Activated naive CD4-positive, alpha-beta T cell treated with anti-CD3 and anti-CD28 coated beads, Interleukin-2, amount 50 U/mL, for 72 hours (primary cell): ENCODE results near the gene MRPS12. TPM values are rescaled to one million over a fixed set of nuclear protein-coding genes. Genes with fewer than 3 reads are reported as not detected.
A peak's percentile ranks its signal among the peaks of the same experiment; 100 is the strongest.
"Not testable (repeated sequence)": the region's sequence is repeated elsewhere in the genome, so short reads cannot be mapped to it uniquely, and the experiment has no call there.

ENCODE experiments used
- ATAC-seq, 2 donors: fragments of 150-1000 bp; cut with Tn5 transposase; 2 replicates each; pipeline ENCODE4 v1.10.0; 2021; ENCODE audit warnings: mild to moderate bottlenecking in 2 of 2, moderate library complexity in 2 of 2
- DNase-seq, 2 donors: peaks; one replicate each; pipeline ENCODE4 v3.0.0; 2021 to 2022; ENCODE audit warnings: low spot score in 2 of 2
- H3K27ac Mint-ChIP-seq, 2 donors: one replicate each; pipeline ENCODE4 v1.8.0; 2022; ENCODE audit warnings: mild to moderate bottlenecking in 2 of 2, mixed read lengths in 2 of 2
- H3K36me3 Mint-ChIP-seq, 2 donors: one replicate each; pipeline ENCODE4 v1.8.0; 2022; ENCODE audit warnings: mixed read lengths in 2 of 2
- H3K9me3 Mint-ChIP-seq, 2 donors: one replicate each; pipeline ENCODE4 v1.8.0; 2022; ENCODE audit warnings: mixed read lengths in 2 of 2
- total RNA-seq, 2 donors: library from RNA; stranded (reverse); gene quantifications; one replicate each; pipeline ENCODE4 v1.2.3, GENCODE V29; 2022

The MRPS12 gene
- total RNA-seq, 2 donors from 2014 or later: 54.1 to 93.0 TPM

DNA sequence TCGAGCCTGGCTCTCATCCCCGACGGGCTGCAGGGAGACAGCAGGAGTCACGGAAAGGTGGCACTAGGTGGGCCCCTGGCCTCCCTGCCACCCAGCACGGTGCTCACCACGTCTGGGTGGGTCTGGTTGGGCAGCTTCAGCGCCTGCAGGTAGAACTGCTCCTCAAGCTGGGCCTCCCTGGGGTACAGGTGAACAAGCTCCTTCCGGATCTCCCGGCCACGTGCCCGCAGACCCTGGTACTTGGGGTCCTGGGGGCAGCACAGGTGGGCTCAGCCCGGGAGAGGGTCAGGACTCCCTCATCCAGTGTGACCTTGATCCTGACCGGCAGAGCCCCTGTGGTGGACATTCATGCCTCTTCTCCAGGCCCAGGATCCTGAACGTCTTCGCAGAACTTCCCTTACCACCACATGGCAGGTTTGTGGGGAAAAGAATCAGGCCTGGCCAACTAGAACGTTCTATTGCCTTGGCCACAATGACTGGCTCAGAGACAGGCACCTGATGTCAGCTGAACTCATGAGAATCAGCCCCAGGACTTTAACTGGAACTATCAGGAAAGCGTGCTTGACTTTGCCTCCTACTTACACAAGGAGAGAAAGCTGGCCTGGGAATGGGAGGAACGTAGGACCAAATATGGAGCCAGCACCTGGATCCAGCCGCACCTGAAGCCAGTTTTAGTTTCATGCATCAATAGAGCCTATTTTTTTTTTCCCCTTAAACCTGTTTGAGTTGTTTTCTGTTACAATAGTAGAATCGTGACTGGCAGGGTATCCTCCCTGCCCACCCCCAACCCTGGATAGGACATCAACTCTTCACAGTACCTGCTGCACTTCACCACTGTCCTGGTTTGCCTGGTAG, 9.1 kb upstream of the MRPS12 start:
- no peak overlapping the region for H3K27ac Mint-ChIP-seq
- peaks cover 0 to 7% of the 10 kb centered on the region in 2 donors for H3K36me3 Mint-ChIP-seq
- ATAC-seq (no peak), DNase-seq (no peak)
- no peaks in the 10 kb centered on the region for H3K9me3 Mint-ChIP-seq

DNA sequence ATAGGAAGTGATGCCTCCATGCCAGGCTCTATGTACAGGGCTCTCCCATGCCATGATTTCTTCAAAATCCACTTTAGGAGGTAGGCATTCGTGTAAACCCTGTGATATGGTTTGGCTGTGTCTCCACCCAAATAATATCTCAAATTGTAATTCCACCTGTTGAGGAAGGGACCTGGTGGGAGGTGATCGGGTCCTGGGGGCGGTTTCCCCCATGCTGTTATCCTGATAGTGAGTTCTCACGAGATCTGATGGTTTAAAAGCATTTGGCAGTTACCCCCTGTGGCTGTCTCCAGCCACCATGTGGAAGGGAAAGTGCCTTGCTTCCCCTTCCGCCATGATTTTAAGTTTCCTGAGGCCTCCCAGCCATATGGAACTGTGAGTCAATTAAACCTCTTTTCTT, 8.3 kb upstream of the MRPS12 start:
- H3K36me3 Mint-ChIP-seq: peaks cover 0 to 7% of the 10 kb centered on the region in 2 donors
- H3K9me3 Mint-ChIP-seq: no peaks in the 10 kb centered on the region
- DNase-seq (no peak), ATAC-seq (no peak)
- H3K27ac Mint-ChIP-seq: no peak overlapping the region

DNA sequence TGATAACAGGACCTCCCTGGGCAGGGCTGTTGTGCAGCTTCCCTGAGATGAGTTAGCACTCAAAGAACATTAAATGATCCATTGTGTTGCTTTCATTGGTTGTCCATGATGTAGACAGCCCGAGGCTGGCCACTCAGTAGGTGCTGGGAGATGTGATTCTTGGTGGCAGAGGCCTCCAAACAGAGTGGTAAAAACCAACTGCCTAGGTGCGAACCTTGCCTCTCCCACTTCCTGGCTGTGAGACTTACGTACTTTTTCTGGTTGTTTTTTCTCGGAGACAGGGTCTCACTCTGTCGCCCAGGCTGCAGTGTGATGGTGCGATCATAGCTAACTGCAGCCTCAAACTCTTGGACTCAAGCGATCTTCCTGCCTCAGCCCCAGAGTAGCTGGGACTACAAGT, 6.4 kb upstream of the MRPS12 start:
- Mint-ChIP-seq H3K9me3 (no peaks in the 10 kb centered on the region), H3K27ac (no peak overlapping the region), H3K36me3 (peaks cover 0 to 7% of the 10 kb centered on the region in 2 donors)
- DNase-seq (no peak), ATAC-seq (peak in 1 of 2 donors; percentile 28)

DNA sequence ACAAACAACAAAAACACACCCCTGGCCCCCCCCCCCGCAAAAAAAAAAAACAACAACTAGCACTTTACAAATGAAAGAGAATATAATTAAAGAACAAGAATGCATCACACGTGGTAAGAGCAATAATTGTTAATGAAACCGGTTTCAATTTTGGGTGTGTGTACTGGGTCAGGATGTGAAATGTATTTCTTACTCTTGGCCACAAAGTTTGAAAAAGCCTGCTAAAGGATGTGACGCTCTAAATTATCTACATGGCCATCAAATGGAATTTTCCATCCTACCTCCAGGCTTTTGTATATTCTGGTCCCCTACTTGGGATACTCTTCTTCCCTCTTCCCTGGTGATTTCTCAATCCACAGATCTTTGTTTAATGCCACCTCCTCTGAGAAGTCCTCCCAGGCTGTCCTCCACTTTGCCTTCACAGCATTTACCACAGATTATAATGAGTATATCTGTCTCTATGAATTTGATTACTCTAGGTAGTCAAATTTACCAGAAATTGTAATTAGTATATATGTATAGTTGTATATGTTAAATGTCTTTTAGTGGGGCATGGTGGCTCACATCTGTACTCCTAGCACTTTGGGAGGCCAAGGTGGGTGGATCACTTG, 2.2 kb upstream of the MRPS12 start:
- DNase-seq: no peak
- Mint-ChIP-seq H3K9me3 (no peaks in the 10 kb centered on the region), H3K36me3 (peaks cover 18 to 20% of the 10 kb centered on the region in 2 donors), H3K27ac (peak overlapping the region in 1 of 2 donors; percentile 99)
- no peak for ATAC-seq

DNA sequence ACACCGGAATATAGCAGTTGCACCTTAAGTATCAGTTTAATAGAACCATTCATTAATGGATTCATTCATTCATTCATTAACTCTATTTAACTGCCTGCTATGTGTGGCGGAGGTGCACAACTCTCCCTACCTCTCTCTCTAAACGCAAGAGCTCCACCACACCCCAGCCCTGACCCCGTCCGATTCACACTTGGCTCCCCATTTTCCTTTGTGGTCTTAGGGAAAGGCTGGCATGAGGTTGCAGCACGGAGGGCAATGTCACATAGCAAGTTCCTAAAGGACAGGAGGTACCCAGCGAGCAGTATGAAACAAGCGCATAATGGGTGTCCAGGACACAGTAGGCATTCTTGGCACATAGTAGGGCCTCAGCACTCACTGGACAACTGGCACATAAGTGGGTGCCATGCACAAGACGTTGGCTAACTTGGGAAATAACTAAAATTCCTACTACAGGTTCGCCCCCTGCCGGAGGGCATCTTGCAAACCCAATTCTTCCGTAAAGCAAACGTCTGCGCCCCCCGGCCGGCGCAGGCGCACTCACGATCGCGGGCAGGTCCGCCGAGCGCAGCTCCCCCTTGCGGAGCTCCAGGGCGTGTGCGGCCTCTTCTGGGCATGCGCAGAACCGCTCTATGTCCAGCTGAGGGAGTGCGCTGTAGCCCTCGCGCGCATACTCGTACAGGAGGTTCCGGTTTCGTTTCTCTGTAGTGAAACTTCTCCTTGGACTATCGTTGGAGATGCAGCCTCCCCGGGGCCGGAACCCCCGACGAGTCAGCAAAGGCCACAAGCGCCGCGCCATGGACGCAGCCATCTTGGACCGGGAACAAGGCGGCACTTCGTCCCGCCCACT, 592 bp upstream of the MRPS12 start, which contains the start of gene SARS2:
Gene SARS2 (minus strand): TSS at position 835 of the 847 bp plus-strand sequence. CDS start 27 bp downstream, at position 808.
- ATAC-seq: peak; percentile 58 to 67
- peak in 1 of 2 donors; percentile 94 for DNase-seq
- H3K27ac Mint-ChIP-seq: peak within 1 kb of the TSS; percentile 99
- peaks cover 29 to 36% of the 10 kb centered on the region in 2 donors for H3K36me3 Mint-ChIP-seq
- H3K9me3 Mint-ChIP-seq: no peaks in the 10 kb centered on the region

DNA sequence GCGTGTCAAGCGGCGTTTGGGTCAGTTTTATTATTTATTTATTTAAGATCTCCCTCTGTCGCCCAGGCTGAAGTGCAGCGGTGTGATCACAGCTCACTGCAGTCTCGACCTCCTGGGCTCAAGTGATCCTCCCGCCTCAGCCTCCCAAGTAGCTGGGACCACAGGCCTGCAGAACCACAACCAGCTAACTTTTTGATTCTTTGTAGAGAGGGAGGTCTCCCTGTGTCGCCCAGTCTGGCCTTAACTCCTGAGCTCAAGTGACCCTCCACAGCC, 713 bp downstream of the MRPS12 start:
- Mint-ChIP-seq H3K36me3 (peaks cover 29 to 40% of the 10 kb centered on the region in 2 donors), H3K27ac (peak overlapping the region; percentile 99), H3K9me3 (no peaks in the 10 kb centered on the region)
- no peak for DNase-seq
- ATAC-seq: no peak

DNA sequence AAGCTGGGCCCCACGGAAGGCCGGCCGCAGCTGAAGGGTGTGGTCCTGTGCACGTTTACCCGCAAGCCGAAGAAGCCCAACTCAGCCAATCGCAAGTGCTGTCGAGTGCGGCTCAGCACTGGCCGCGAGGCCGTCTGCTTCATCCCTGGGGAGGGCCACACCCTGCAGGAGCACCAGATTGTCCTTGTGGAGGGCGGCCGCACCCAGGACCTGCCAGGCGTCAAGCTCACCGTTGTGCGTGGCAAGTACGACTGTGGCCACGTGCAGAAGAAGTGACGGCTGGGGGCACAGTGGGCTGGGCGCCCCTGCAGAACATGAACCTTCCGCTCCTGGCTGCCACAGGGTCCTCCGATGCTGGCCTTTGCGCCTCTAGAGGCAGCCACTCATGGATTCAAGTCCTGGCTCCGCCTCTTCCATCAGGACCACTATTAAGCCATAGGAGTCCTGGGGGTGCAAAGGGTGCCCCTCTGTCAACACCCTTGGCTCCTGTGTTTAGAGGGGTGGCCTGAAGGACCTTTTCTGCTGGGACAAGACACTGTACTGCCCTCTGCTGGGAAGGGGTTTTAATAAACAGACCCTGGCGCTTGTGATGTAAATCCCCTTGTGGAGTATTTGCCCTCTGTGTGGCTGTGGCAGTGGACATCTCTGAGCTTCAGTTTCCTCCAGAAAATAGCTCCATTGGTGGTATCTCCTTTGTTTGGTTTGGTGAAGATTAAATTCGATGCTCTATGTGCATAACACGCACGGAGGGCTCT, 1.9 kb downstream of the MRPS12 start:
- no peaks in the 10 kb centered on the region for H3K9me3 Mint-ChIP-seq
- no peak overlapping the region for H3K27ac Mint-ChIP-seq
- no peak for ATAC-seq
- H3K36me3 Mint-ChIP-seq: peaks cover 29 to 40% of the 10 kb centered on the region in 2 donors
- peak in 1 of 2 donors; percentile 49 for DNase-seq

DNA sequence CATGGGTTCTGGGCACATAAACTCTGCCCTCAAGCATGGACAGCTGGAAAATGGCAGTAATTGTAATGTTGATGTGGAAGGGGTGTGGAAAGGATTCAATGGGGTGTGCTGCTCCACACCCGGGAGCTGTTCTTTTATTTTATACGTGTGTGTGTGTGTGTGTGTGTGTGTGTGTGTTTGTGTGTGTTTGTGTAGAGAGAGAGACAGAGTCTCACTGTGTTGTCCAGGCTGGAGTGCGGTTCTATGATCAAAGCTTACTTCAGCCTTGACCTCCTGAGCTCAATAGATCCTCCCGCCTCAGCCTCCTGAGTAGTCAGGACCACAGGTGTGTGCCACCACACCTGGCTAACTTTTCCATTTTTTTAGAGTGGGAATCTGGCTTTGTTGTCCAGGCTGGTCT, 2.8 kb downstream of the MRPS12 start:
- Mint-ChIP-seq H3K27ac (no peak overlapping the region), H3K36me3 (peaks cover 29 to 40% of the 10 kb centered on the region in 2 donors), H3K9me3 (no peaks in the 10 kb centered on the region)
- DNase-seq: no peak
- no peak for ATAC-seq

DNA sequence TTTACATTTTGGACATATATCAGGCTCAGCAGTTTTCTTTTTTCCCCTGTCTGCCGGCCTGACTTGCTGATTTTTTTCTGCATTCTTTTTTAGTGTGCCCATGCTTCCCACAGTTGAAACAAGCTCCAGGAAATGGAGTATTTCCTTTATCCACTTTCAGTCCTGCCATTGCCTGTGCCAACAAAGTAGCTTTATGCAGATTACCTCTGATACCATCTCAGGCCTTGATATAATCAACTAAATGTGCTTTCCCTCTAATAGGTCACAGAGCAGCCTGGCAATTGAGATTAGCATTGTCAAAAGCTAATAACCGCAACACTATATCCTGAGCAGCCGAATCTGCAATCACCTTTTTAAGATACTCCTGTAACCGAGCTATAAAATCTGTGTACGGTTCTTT, 9.2 kb downstream of the MRPS12 start:
- DNase-seq: no peak
- no peak overlapping the region for H3K27ac Mint-ChIP-seq
- no peak for ATAC-seq
- peaks cover under 1 to 7% of the 10 kb centered on the region in 2 donors for H3K36me3 Mint-ChIP-seq
- no peaks in the 10 kb centered on the region for H3K9me3 Mint-ChIP-seq

DNA sequence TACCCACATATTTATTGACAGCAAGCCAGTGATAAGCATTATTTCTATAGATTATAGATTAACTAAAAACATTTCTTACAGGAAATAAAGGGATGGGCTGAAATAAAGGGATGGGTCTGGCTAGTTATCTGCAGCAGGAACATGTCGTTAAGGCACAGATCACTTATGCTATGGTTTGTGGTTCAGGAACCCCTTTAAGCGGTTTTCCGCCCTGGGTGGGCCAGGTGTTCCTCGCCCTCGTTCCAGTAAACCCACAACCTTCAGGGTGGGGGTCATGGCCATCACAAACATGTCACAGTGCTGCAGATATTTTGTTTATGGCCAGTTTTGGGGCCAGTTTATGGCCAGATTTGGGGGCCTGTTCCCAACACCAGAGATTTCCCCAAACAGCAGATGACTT, 10.7 kb downstream of the MRPS12 start:
- H3K36me3 Mint-ChIP-seq, ATAC-seq, DNase-seq, H3K9me3 Mint-ChIP-seq: not testable (repeated sequence)
- peak overlapping the region in 1 of 2 donors; percentile 24 for H3K27ac Mint-ChIP-seq

DNA sequence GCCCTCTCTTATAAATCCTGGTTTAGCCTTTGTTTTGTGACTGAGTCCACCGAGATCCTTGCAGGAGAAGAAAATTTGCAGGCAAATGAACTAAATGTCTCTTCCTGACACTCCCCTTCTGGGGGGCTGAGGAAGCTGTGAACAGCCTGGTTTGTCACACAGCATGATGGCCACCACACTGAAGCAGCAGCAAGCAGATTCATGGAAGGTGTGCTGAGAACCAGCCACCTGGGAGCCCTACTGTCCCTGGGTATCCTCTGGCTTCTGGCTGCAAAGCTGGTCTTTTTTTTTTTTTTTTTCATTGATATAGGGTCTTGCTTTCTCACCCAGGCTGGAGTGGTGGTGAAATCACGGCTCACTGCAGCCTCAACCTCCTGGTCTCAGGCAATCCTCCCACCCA, 11.2 kb downstream of the MRPS12 start:
- DNase-seq (no peak), ATAC-seq (no peak)
- H3K9me3 Mint-ChIP-seq: no peaks in the 10 kb centered on the region
- no peaks in the 10 kb centered on the region for H3K36me3 Mint-ChIP-seq
- no peak overlapping the region for H3K27ac Mint-ChIP-seq

DNA sequence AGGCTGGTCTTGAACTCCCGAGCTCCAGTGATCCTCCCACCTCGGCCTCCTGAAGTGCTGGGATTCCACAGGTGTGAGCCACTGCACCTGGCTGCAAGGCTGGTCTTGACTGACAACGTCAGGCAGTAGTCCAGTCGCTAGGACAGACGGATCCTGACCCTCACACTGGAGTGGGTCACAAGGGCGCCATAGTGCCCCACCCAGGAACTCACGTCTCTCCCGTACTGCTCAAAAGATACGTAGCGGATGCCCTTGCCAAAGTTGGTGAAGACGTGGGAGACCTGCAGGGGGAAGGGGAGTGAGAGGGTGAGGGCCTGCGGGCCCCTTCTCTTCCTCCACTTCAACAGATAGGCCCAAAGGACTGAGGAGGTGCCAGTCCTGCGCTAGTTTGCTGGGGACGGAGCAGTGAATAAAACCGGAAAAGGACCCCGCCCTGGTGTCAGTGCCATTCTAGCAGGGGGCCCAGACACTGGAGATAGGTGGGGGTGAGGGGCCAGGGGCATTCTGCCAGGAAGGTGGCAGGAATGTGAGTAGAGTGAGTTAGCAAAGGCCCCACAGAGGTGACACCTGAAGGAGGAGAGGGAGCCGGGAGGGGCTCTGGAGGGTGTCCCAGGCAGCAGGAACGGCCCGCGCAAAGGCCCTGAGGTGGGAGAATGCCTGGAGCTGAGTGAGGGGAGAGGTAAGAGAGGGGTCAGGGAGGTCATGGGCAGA, 11.9 kb downstream of the MRPS12 start:
- Mint-ChIP-seq H3K36me3 (no peaks in the 10 kb centered on the region), H3K9me3 (no peaks in the 10 kb centered on the region)

DNA sequence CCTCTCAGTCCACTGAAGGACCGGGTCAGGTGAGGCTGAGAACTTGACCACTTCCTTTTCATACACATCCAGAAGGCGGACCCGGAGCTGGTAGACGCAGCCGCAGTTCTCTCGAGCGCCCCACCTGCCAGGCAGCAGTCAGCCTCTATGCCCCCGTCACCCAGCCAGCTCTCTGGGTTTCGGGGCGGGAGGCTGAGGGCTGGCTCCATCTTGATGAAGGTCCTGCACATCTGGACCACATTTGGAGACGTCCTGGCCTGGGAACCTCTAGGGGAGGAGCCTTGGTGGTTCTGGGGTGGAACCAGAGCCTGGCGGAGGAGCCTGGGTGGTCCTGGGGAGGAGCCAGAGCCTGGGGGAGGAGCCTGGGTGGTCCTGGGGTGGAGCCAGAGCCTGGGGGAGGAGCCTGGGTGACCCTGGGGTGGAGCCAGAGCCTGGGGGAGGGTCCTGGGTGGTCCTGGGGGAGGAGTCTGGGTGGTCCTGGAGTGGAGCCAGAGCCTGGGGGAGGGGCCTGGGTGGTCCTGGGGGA, 14.3 kb downstream of the MRPS12 start:
- H3K27ac Mint-ChIP-seq: no peak overlapping the region
- H3K9me3 Mint-ChIP-seq: no peaks in the 10 kb centered on the region
- no peak for ATAC-seq
- no peak for DNase-seq
- no peaks in the 10 kb centered on the region for H3K36me3 Mint-ChIP-seq

More for the DNA sequence above, 11.9 kb downstream of the MRPS12 start:
- ATAC-seq (no peak), DNase-seq (no peak)
- no peak overlapping the region for H3K27ac Mint-ChIP-seq

DNA sequence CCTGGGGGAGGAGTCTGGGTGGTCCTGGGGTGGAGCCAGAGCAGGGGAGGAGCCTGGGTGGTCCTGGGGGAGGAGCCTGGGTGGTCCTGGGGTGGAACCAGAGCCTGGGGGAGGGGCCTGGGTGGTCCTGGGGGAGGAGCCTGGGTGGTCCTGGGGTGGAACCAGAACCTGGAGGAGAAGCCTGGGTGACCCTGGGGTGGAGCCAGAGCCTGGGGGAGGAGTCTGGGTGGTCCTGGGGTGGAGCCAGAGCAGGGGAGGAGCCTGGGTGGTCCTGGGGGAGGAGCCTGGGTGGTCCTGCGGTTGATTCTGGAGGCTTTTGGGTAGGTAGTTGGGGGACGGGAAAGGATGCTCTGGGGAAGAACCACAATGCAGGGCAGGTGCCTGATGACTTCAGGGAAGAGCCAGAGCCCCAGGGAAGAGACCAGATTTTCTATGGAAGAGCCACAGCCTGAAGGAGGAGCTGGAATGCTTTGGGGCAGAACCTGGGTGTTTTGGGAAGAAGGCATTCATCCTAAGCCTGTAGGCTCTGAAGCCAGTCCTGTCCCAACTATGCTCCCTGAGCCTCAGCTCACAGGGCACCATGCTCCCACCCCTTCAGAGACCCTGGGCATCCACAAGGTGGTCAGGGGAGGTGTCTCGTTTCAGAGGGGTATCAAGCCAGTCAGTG, 15.0 kb downstream of the MRPS12 start:
- no peak for ATAC-seq
- no peak for DNase-seq
- H3K36me3 Mint-ChIP-seq: no peaks in the 10 kb centered on the region
- no peaks in the 10 kb centered on the region for H3K9me3 Mint-ChIP-seq
- no peak overlapping the region for H3K27ac Mint-ChIP-seq

DNA sequence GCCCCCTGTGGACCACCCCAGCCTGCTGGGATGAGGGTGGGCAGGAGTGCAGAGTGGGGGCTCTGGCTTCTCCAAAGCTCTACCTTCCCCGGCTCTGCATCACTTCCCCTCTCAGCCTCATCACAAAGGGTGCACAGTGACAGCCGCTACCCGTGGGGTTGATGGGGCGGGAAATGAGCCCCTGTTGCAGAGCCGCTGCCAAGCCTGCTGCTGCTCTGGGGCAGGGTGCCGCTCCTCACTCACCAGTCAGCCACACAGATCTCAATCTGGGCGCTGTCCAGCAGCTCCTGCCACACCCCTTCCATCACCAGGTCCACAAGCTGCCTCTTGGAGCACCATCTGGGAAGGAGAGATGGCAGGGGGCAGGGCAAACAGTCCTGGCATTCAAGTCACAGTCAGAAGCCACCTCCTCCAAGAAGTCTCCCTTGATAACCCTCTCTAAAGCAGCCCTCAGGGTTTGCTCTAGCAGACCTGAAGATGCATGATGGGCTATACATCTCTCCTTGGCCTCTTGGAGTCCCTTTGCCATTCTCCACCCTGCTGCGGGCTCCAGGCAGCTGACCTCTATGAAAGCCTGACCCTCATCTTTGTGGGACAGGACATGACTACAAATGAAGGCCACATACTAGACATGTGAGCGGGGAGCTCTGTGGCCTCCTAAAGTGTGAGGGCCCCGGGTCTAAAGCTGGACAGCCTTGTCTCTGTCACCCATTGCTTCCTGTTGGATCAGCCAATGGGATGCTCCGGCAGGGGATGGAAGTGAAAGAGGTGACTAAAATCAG, 15.7 kb downstream of the MRPS12 start:
- H3K9me3 Mint-ChIP-seq: no peaks in the 10 kb centered on the region
- ATAC-seq (no peak), DNase-seq (no peak)
- H3K36me3 Mint-ChIP-seq: no peaks in the 10 kb centered on the region
- H3K27ac Mint-ChIP-seq: no peak overlapping the region
